Right atrium auricular region (tissue), 2 donors: Measurements from ENCODE around the gene SYCP2L. TPM values are rescaled to one million over a fixed set of nuclear protein-coding genes. Genes with fewer than 3 reads are reported as not detected.
"Not testable (repeated sequence)": the region's sequence is repeated elsewhere in the genome, so short reads cannot be mapped to it uniquely, and the experiment has no call there.

Source experiments
- DNase-seq: peaks from one replicate; pipeline ENCODE4 v3.0.0-alpha.2; 2019; ENCODE audit warnings: low spot score
- H3K27ac ChIP-seq, 2 donors: fragments of 200-600 bp; sonication (generic); 1 replicate in 1 of 2; 2 replicates in 1 of 2; pipeline ENCODE4 v1.5.1; 2016 to 2019
- H3K27me3 ChIP-seq, 2 donors: fragments of 200-600 bp; sonication (generic); one replicate each; pipeline versions ENCODE4 v1.5.1 to v1.6.0; 2017 to 2019
- H3K36me3 ChIP-seq: fragments of 200-600 bp; sonication (generic); one replicate; pipeline ENCODE4 v1.5.1; 2016
- H3K4me1 ChIP-seq, 2 donors: fragments of 200-600 bp; sonication (generic); one replicate each; pipeline versions ENCODE4 v1.5.1 to v1.6.0; 2017 to 2019
- H3K4me3 ChIP-seq, 2 donors: fragments of 200-600 bp; sonication (generic); 1 replicate in 1 of 2; 2 replicates in 1 of 2; pipeline ENCODE4 v1.5.1; 2017 to 2019; ENCODE audit warnings: mild to moderate bottlenecking in 1 of 2, moderate library complexity in 1 of 2
- H3K9me3 ChIP-seq, 2 donors: fragments of 200-600 bp; sonication (generic); one replicate each; pipeline ENCODE4 v1.5.1; 2019
- CTCF ChIP-seq, 2 donors: fragments of 200-600 bp; sonication (generic); IDR thresholded peaks; one replicate each; pipeline ENCODE4 v1.5.1; 2019; ENCODE audit warnings: antibody characterized with exemption in 2 of 2
- total RNA-seq, 2 donors: library from RNA; depleted of rRNA; stranded (reverse); fragments of >200 nt; gene quantifications; one replicate each; pipeline ENCODE4 v1.1.0, GENCODE V29; 2016

SYCP2L gene
- total RNA-seq, 2 donors from 2014 or later: 0.20 to 1.1 TPM

- H3K4me3 ChIP-seq: no peak overlapping the region
- no peaks in the 10 kb centered on the region for H3K9me3 ChIP-seq
- no peaks in the 10 kb centered on the region for H3K27me3 ChIP-seq
- DNase-seq: no peak
- no peaks in the 10 kb centered on the region for H3K36me3 ChIP-seq
- no peaks in the 10 kb centered on the region for H3K4me1 ChIP-seq
- no peak overlapping the region for H3K27ac ChIP-seq
- TF ChIP-seq CTCF (IDR thresholded peaks at IDR 0.05): no peak
Measured at GRCh38 chr6:10976571-10976970, 89.7 kb downstream of the SYCP2L start.

GRCh38 chr6:10977231-10977968, 90.5 kb downstream of the SYCP2L start:
- no peak for DNase-seq
- Histone ChIP-seq H3K9me3 (no peaks in the 10 kb centered on the region), H3K4me3 (no peak overlapping the region), H3K4me1 (no peaks in the 10 kb centered on the region), H3K27ac (no peak overlapping the region), H3K36me3 (no peaks in the 10 kb centered on the region), H3K27me3 (no peaks in the 10 kb centered on the region)
- no peak for TF ChIP-seq CTCF (IDR thresholded peaks at IDR 0.05)

DNA sequence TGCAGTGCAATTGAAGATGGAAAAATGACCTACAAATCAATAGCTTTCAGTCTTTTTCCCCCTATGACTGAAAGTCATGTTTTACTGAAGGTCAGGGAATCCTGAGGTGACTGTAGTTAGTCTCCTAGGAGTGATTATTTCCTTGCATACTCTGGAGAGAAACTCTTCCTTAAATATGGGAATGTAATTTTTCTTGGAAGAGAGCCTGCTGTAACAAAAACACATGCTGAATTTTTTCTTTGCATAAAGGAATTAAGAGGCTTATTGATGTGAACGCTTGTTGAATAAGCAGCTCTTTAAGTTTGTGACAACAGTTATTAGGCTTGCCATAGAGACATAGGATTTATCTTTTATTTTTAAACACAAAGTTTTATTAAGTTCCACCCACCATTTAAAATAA, 92.8 kb downstream of the SYCP2L start:
- Histone ChIP-seq H3K4me3 (no peak overlapping the region), H3K9me3 (no peaks in the 10 kb centered on the region), H3K4me1 (no peaks in the 10 kb centered on the region), H3K36me3 (no peaks in the 10 kb centered on the region), H3K27me3 (no peaks in the 10 kb centered on the region), H3K27ac (no peak overlapping the region)
- no peak for TF ChIP-seq CTCF (IDR thresholded peaks at IDR 0.05)
- no peak for DNase-seq

GRCh38 chr6:10981409-10981808, 94.6 kb downstream of the SYCP2L start:
- Histone ChIP-seq H3K9me3 (no peaks in the 10 kb centered on the region), H3K4me3 (no peak overlapping the region), H3K27ac (no peak overlapping the region), H3K36me3 (no peaks in the 10 kb centered on the region), H3K4me1 (no peaks in the 10 kb centered on the region), H3K27me3 (no peaks in the 10 kb centered on the region)
- DNase-seq: no peak
- no peak for TF ChIP-seq CTCF (IDR thresholded peaks at IDR 0.05)

GRCh38 chr6:10984959-10985358, 98.1 kb downstream of the SYCP2L start:
- not testable (repeated sequence) for H3K4me1 ChIP-seq, H3K36me3 ChIP-seq, DNase-seq, H3K27me3 ChIP-seq, H3K9me3 ChIP-seq, H3K4me3 ChIP-seq, H3K27ac ChIP-seq

- TF ChIP-seq CTCF (IDR thresholded peaks at IDR 0.05): no peak
- no peaks in the 10 kb centered on the region for H3K27me3 ChIP-seq
- H3K27ac ChIP-seq: no peak overlapping the region
- no peak overlapping the region for H3K4me3 ChIP-seq
- no peak for DNase-seq
- no peaks in the 10 kb centered on the region for H3K4me1 ChIP-seq
- H3K36me3 ChIP-seq: no peaks in the 10 kb centered on the region
- H3K9me3 ChIP-seq: no peaks in the 10 kb centered on the region
Measured at GRCh38 chr6:10989587-10989986, 102.7 kb downstream of the SYCP2L start.
